Colonic mucosa (tissue), 4 donors: ENCODE results near the gene SMG7. TPM values are rescaled to one million over a fixed set of nuclear protein-coding genes. Genes with fewer than 3 reads are reported as not detected.

Experiments used
- DNase-seq: peaks from one replicate; pipeline ENCODE4 v3.0.0-alpha.2; 2020
- H3K27ac ChIP-seq: fragments of 200-600 bp; one replicate; pipeline ENCODE4 v1.8.0; 2021
- H3K27me3 ChIP-seq: fragments of 200-600 bp; one replicate; pipeline ENCODE4 v1.8.0; 2021
- H3K36me3 ChIP-seq: fragments of 200-600 bp; one replicate; pipeline ENCODE4 v1.8.0; 2021
- H3K4me1 ChIP-seq: fragments of 200-600 bp; one replicate; pipeline ENCODE4 v1.8.0; 2021; ENCODE audit warnings: mild to moderate bottlenecking
- H3K4me3 ChIP-seq: fragments of 200-600 bp; one replicate; pipeline ENCODE4 v1.8.0; 2021
- H3K9ac ChIP-seq, 2 donors: one replicate each; pipeline ENCODE4 v1.7.0; 2013; ENCODE audit warnings: control low read depth in 2 of 2, low read depth in 2 of 2, low read length in 2 of 2
- H3K9me3 ChIP-seq: fragments of 200-600 bp; one replicate; pipeline ENCODE4 v1.8.0; 2021
- CTCF ChIP-seq: fragments of 200-600 bp; IDR thresholded peaks from one replicate; pipeline ENCODE4 v1.8.0; 2022; ENCODE audit warnings: antibody characterized with exemption, mild to moderate bottlenecking
- intact Hi-C: fragments of 100-400 bp; cut with DNase I; formaldehyde crosslinking; loops from one replicate; pipeline ENCODE4 v1.14.1; 2022
- total RNA-seq, 2 donors: library from RNA; stranded (reverse); fragmentation: NEBNext Ultra II Directional in 1 of 2; extraction: Animal tissue kit (Norgen Biotek cat#: 25700) in 1 of 2; gene quantifications; one replicate each; pipeline ENCODE4 v1.2.1, GENCODE V29; 2021
- donor health status: healthy.
- donor health status: DM: no; HTN: no; CAD: no.
- donor health status: DM: no; HTN: no; CAD: no.

SMG7 gene
- total RNA-seq, 2 donors from 2014 or later: 55.2 to 57.1 TPM

- Histone ChIP-seq H3K9me3 (no peaks in the 10 kb centered on the region), H3K4me1 (no peaks in the 10 kb centered on the region), H3K27me3 (no peaks in the 10 kb centered on the region), H3K27ac (no peak overlapping the region), H3K4me3 (no peak overlapping the region), H3K9ac (no peak overlapping the region), H3K36me3 (peaks cover 17% of the 10 kb centered on the region)
- intact Hi-C loops: loop anchor here (5.0 to 10.0 kb wide), 3 partner anchors 71 to 261 kb away; partner anchors contain the start of gene SMG7
- peak; percentile 52 for TF ChIP-seq CTCF
- peak; percentile 27 for DNase-seq
These were observed 71.4 kb downstream of the SMG7 start for GRCh38 chr1:183543619-183544204.

- Histone ChIP-seq H3K27ac (no peak overlapping the region), H3K9ac (no peak overlapping the region)
These were observed 72.4 kb downstream of the SMG7 start for GRCh38 chr1:183544598-183545297.

GRCh38 chr1:183546427-183546826 lies 74.1 kb downstream of the SMG7 start:
- TF ChIP-seq CTCF: no peak
- Histone ChIP-seq H3K36me3 (peaks cover 17% of the 10 kb centered on the region), H3K4me1 (no peaks in the 10 kb centered on the region), H3K9me3 (no peaks in the 10 kb centered on the region), H3K27ac (no peak overlapping the region), H3K27me3 (no peaks in the 10 kb centered on the region), H3K4me3 (no peak overlapping the region), H3K9ac (no peak overlapping the region)
- no peak for DNase-seq
- intact Hi-C loops: loop anchor here (10.0 kb wide), 1 partner anchor 78 kb away; no protein-coding TSS in a partner anchor

More at GRCh38 chr1:183544598-183545297, 72.4 kb downstream of the SMG7 start:
- no peak for TF ChIP-seq CTCF
- H3K36me3 ChIP-seq: peaks cover 17% of the 10 kb centered on the region
- no peaks in the 10 kb centered on the region for H3K27me3 ChIP-seq
- no peaks in the 10 kb centered on the region for H3K4me1 ChIP-seq
- H3K4me3 ChIP-seq: no peak overlapping the region
- DNase-seq: no peak
- no peaks in the 10 kb centered on the region for H3K9me3 ChIP-seq
- intact Hi-C loops: loop anchor here (5.0 to 10.0 kb wide), 3 partner anchors 72 to 262 kb away; partner anchors contain the start of gene SMG7

- H3K4me3 ChIP-seq: no peak overlapping the region
- no peaks in the 10 kb centered on the region for H3K27me3 ChIP-seq
- no peaks in the 10 kb centered on the region for H3K9me3 ChIP-seq
- H3K9ac ChIP-seq: no peak overlapping the region
- no peak overlapping the region for H3K27ac ChIP-seq
- no peaks in the 10 kb centered on the region for H3K4me1 ChIP-seq
- no peak for DNase-seq
- peaks cover 17% of the 10 kb centered on the region for H3K36me3 ChIP-seq
- TF ChIP-seq CTCF: no peak
- intact Hi-C loops: loop anchor here (10.0 kb wide), 1 partner anchor 77 kb away; no protein-coding TSS in a partner anchor
These were observed 75.8 kb downstream of the SMG7 start for GRCh38 chr1:183548116-183548515.

GRCh38 chr1:183550915-183551314 lies 78.6 kb downstream of the SMG7 start:
- no peak overlapping the region for H3K4me3 ChIP-seq
- H3K9ac ChIP-seq: no peak overlapping the region
- no peak for DNase-seq
- H3K36me3 ChIP-seq: peaks cover 2% of the 10 kb centered on the region
- TF ChIP-seq CTCF: no peak
- intact Hi-C loops: no loop called here
- no peaks in the 10 kb centered on the region for H3K9me3 ChIP-seq
- H3K4me1 ChIP-seq: no peaks in the 10 kb centered on the region
- H3K27me3 ChIP-seq: no peaks in the 10 kb centered on the region
- H3K27ac ChIP-seq: no peak overlapping the region
